Measurements from ENCODE around the gene CRABP2. TPM values are rescaled to one million over a fixed set of nuclear protein-coding genes. Genes with fewer than 3 reads are reported as not detected.

Gene CRABP2
- total RNA-seq, 3 donors from 2014 or later, result 4.2 to 61.6 (median 28.2) TPM

DNA sequence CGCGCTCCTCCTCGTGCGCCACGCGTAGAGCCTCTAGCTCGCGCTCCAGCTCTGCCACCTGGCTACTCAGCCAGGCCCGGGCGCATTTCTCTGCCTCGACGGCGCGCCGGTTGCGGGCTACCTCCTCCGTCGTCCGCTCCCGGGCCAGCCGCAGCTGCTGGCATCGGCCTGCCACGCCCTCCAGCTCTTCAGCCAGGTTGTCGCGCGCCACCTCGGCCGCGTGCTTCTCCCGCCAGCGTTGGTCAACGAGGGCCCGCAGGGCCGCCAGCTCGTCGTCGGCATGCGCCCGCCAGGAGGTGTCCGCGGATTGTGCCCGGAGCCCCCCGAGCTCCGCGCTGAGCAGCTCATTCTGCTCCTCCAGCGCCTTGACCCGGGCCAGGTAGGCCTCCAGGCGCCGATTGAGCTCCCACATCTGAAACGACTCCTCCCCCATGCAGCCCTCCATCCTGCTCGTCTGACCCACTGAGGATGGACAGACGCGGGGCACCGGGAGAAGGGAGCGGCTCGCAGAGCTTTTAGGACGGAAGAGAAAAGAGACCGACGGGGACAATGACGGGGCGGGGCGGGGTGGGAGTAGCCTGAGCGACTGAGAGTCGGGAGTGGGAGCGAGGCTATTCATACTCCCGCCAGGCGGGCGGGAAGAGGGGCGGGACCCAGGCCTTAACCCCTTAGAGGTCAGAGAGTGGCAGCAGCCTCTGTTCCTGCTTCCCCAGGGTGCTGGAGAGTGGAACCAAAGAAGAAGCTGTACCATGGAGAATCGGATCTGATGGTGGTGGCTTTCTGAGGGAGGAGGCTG is 28.4 kb downstream of the CRABP2 start, which contains the start of gene NES:
Gene NES, minus strand, starts transcription at position 588 of the 796 bp plus-strand sequence. Its CDS starts 143 bp downstream, at position 445.
- DNase-seq (ENCODE audit: low spot score in 2 of 2), result no peak
- Histone ChIP-seq H3K4me3 (peak within 1 kb of the TSS; percentile 49 to 76 (median 63)), H3K4me1 (peaks cover 5 to 24% of the 10 kb centered on the region in 2 donors), H3K27me3 (peaks cover 0 to 4% of the 10 kb centered on the region in 2 donors), H3K9me3 (no peaks in the 10 kb centered on the region), H3K27ac (peak within 1 kb of the TSS; percentile 79 to 81), H3K36me3 (no peaks in the 10 kb centered on the region)
- TF ChIP-seq POLR2AphosphoS5 (IDR thresholded peaks at IDR 0.05) (peak in 1 of 3 donors; percentile 8), POLR2A (IDR thresholded peaks at IDR 0.05) (no peak)
- TF ChIP-seq, protein P1, sequence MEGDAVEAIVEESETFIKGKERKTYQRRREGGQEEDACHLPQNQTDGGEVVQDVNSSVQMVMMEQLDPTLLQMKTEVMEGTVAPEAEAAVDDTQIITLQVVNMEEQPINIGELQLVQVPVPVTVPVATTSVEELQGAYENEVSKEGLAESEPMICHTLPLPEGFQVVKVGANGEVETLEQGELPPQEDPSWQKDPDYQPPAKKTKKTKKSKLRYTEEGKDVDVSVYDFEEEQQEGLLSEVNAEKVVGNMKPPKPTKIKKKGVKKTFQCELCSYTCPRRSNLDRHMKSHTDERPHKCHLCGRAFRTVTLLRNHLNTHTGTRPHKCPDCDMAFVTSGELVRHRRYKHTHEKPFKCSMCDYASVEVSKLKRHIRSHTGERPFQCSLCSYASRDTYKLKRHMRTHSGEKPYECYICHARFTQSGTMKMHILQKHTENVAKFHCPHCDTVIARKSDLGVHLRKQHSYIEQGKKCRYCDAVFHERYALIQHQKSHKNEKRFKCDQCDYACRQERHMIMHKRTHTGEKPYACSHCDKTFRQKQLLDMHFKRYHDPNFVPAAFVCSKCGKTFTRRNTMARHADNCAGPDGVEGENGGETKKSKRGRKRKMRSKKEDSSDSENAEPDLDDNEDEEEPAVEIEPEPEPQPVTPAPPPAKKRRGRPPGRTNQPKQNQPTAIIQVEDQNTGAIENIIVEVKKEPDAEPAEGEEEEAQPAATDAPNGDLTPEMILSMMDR (IDR thresholded peaks at IDR 0.05), result peak in 1 of 3 donors; percentile 13
- intact Hi-C loops (cut with DNase I; ENCODE audit: low total_unique reads), result no loop called here

DNA sequence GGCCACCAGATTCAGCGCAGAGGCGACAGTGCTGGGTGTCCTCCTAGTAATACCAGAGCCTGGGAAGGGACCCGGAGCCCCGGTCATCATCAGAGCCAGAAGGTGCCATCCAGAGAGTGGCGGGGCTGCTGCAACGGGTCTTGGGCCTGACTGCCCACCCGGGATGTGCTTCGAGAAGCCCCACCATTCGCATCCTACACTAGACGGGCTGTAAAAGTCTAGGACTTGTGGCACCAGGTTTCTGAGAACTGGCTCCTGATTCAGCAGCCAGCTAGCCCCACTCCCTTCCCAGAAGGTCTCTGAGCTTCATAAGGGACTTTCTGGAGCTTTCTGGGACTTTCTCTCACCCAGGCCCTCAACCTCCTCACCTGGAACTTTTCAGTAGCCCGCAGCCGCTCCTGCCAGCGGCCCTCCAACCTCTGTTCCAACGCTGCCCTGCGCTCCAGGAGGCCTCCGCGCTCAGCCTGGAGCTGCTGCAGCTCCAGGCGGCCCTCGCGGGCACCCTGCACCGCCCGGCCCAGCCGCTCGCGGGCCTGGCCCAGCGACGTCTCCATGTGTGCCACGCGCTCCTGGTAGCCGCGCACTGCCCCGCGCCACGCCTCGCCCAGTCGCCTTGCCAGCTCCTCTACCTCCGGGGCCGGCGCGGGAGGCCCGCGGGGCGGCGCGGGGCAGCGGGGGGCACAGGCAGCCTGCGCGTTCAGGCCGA is 29.1 kb downstream of the CRABP2 start:
- DNase-seq (ENCODE audit: low spot score in 2 of 2), result no peak
- intact Hi-C loops (cut with DNase I; ENCODE audit: low total_unique reads), result no loop called here
- Histone ChIP-seq H3K9me3 (no peaks in the 10 kb centered on the region), H3K4me1 (peaks cover 5 to 24% of the 10 kb centered on the region in 2 donors), H3K36me3 (no peaks in the 10 kb centered on the region), H3K27me3 (peaks cover 0 to 4% of the 10 kb centered on the region in 2 donors), H3K27ac (peak overlapping the region; percentile 79 to 81), H3K4me3 (peak overlapping the region; percentile 49 to 76 (median 63))
- no peak for TF ChIP-seq POLR2AphosphoS5 (IDR thresholded peaks at IDR 0.05)
- TF ChIP-seq POLR2A (IDR thresholded peaks at IDR 0.05), result no peak
- TF ChIP-seq, protein P1 (IDR thresholded peaks at IDR 0.05), result no peak

DNA sequence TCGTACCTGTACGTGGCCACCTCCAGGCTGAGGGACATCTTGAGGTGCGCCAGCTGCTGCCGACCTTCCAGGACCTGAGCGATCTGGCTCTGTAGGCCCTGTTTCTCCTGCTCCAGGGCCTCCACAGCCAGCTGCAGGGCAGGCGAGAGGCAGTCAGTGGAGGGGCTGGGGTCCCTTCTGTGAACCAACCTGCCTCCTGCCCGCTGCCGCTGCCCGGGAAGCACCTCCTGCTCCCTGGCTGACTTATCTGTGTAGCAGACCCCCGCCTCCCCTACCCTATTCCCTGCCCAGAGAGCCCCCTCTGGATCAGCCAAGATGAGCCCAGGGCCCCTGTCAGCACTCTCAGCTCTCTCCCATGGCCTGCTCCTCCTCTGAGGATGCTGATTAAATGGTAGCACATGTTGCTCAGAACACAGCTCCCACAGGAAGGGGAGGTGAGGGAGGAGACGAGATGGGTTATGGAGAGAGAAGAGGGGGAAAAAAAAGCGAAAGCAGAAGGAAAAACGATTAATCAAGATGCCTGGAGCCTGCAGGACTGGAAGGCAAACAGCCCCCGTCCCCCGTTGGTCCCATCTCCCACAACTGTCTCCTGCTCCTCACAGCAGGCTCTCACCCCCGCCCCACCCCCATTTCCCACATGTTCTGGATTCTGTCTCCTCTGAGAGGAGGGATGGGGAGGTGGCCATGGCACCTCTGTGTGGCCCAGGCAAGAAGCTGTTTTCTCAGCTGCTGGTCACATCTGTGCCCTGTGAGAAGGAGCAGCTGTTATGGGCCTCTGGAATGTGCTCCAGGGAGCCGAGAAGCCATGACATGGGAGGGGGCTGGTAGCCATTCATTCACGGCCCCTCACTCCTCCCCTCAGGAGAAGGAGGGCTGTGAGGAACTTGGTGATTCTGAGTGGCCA is 29.9 kb downstream of the CRABP2 start:
- intact Hi-C loops (cut with DNase I; ENCODE audit: low total_unique reads), result no loop called here
- DNase-seq (ENCODE audit: low spot score in 2 of 2), result no peak
- H3K4me1 ChIP-seq, result peaks cover 5 to 24% of the 10 kb centered on the region in 2 donors
- peak overlapping the region; percentile 79 to 81 for H3K27ac ChIP-seq
- H3K27me3 ChIP-seq, result peaks cover 0 to 4% of the 10 kb centered on the region in 2 donors
- TF ChIP-seq POLR2AphosphoS5 (IDR thresholded peaks at IDR 0.05) (no peak), POLR2A (IDR thresholded peaks at IDR 0.05) (no peak)
- TF ChIP-seq, protein P1 (IDR thresholded peaks at IDR 0.05), result no peak
- no peaks in the 10 kb centered on the region for H3K9me3 ChIP-seq
- no peaks in the 10 kb centered on the region for H3K36me3 ChIP-seq
- H3K4me3 ChIP-seq, result peak overlapping the region; percentile 49 to 76 (median 63)

DNA sequence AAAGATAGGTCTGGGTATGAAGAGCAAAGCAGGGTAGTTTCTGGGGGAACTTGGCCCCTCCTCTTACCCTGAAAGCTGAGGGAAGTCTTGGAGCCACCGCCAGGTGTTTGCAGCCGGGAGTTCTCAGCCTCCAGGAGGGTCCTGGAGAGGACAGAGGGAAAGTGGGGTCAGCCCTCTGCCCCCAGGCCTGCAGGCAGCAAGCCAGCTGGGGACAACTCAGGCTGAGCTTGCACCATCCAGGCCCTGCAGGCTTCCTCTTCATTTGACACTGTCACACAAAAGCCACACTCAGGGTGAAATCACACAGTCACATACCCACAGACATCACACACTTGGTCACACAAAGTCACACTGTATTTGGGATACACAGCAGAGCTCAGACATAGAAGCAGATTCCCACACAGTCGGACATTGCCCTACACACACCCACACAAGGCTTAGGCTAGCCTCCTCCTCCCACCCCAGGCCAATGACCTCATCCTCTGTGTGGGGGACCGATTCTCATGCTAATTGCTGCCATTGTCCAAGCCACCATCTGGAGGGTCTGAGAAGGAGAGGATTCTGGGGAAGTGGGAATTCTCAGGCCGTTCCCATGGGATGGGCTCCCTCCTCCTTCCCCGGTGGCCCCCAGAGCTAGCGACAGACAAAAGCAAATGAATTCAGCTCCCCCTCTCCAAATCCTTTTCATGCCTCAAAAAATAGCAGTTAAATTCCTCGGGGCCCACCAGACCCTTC is 31.8 kb downstream of the CRABP2 start:
- Histone ChIP-seq H3K9me3 (no peaks in the 10 kb centered on the region), H3K4me3 (peak overlapping the region in 2 of 3 donors; percentile 63 to 76), H3K36me3 (no peaks in the 10 kb centered on the region), H3K27ac (peak overlapping the region; percentile 79 to 81), H3K4me1 (peaks cover 8 to 31% of the 10 kb centered on the region in 2 donors), H3K27me3 (peaks cover 0 to 4% of the 10 kb centered on the region in 2 donors)
- intact Hi-C loops (cut with DNase I; ENCODE audit: low total_unique reads), result no loop called here
- DNase-seq (ENCODE audit: low spot score in 2 of 2), result no peak
- TF ChIP-seq POLR2AphosphoS5 (IDR thresholded peaks at IDR 0.05) (no peak), POLR2A (IDR thresholded peaks at IDR 0.05) (no peak)
- TF ChIP-seq, protein P1 (IDR thresholded peaks at IDR 0.05), result no peak
